HG03575 (cell line): ENCODE measurements around the gene PTPRU.
"Not testable (repeated sequence)": the region's sequence is repeated elsewhere in the genome, so short reads cannot be mapped to it uniquely, and the experiment has no call there.

Source experiments
- ATAC-seq: cut with Tn5 transposase; IDR thresholded peaks from one replicate; pipeline ENCODE4 v1.9.1; 2021; ENCODE audit not compliant: unreplicated experiment, insufficient number of reproducible peaks, low FRiP score; ENCODE audit errors: extremely low read depth

Gene PTPRU

DNA sequence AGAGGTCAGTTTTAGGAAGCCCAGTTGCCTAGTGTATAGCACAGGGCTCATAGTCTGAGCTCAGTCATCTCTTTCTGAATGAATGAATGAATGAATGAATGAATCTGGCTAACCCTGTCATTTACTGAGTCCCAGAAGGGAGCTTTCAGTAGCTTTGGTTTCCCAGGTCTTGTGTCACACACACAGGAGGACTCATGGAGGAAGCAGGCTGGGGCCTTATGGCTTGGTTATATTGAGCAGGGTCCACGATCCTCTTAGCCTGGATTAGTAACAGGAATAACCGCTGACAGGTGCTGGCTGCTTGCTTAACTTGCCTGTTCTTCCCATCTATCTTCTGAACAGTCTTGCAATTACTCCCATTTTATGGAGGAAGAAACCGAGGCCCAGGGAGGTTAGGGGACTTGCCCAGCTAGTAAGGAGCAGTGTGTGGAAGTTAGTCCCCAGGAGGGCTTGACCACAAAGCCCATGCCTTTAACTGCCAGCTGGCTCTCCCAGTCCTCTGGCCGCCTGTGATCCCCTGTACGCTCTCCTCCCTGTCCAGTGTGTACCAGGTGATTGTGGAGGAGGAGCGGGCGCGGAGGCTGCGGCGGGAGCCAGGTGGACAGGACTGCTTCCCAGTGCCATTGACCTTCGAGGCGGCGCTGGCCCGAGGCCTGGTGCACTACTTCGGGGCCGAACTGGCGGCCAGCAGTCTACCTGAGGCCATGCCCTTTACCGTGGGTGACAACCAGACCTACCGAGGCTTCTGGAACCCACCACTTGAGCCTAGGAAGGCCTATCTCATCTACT, 46.0 kb downstream of the PTPRU start:
- no peak for ATAC-seq

DNA sequence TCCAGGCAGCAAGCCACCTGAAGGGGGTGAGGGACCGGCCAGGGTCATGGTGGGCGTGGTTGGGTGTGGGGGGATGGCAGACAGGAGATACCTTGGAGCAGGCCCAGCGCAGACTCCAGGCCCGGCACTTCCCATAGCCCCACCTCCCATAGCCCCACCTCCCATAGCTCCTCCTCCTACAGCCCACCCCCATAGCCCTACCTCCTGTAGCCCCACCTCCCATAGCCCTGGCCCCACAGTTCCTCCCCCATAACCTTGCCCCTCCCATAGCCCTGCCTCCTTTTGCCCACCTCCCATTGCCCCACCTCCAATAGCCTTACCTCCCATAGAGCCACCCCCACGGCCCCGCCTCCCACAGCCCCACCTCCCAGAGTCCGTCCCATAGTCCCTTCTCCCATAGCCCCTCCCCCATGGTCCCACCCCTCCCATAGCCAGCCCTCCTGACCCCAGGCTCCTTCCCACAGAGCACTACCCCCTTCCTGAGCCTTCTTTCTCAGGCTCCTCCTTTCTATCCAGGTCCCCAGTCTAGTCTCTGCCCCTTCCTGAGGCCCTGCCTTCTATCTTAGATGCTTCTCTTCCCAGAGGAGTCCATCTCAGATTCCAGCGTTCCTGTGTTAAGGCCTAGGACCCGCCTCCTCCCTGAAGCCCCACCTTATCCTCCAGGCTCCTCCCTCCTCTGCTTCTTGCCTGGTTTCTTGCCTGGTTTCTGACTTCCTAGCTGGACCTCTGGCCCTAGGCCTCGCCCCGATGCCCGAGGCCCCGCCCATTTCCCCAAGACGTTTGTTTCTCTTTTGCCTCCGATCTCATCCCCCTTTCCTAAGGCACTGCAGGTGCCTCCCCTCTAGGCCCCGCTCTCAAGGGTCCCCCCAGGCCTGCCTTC, 46.8 kb downstream of the PTPRU start:
- ATAC-seq, result no peak

DNA sequence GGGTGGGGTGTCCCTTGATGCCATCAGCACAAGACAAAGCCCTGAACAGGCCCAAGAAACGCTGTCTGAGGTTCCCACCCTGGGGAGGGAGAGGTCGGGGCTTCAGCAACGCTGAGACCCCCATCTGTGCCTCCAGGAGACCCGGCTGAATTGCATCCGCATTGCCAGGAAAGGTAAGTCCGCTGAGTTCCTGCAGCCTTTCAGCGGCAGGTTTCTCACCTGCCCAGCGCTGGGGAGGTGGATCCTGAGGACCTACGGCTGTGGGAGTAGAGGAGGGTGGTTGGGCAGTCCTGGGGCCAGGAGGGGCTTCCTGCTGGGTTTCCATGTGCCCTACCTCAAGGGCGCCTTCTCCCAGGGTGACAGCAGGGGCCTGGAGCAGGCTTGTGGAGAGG, 47.5 kb downstream of the PTPRU start:
- no peak for ATAC-seq

DNA sequence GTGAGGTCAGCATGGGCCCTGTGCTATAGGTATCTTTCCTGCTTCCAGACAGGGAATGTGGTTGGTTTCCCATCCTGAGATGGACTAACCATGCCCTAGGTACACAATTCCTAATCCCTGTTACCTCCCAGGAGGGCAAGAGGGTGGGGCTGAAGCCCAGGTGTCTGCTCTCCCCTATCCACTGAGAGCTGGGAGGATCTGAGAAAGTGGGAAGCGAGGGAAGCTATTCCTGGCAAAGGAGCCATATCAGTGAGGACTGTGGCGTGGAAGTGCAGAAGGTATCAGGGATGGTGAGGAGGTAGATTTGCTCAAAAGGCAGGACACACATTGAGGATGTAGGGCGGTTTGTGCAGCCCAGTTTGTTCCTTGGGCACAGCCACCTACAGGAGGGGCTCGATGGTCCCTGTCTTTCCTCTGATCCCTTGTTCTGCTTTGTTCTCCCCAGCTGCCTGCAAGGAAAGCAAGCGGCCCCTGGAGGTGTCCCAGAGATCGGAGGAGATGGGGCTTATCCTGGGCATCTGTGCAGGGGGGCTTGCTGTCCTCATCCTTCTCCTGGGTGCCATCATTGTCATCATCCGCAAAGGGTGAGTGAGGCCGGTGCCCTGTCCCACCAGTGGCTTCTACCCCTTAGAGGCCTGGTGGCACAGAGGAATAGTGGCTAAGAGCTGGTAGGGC, 48.1 kb downstream of the PTPRU start:
- no peak for ATAC-seq

DNA sequence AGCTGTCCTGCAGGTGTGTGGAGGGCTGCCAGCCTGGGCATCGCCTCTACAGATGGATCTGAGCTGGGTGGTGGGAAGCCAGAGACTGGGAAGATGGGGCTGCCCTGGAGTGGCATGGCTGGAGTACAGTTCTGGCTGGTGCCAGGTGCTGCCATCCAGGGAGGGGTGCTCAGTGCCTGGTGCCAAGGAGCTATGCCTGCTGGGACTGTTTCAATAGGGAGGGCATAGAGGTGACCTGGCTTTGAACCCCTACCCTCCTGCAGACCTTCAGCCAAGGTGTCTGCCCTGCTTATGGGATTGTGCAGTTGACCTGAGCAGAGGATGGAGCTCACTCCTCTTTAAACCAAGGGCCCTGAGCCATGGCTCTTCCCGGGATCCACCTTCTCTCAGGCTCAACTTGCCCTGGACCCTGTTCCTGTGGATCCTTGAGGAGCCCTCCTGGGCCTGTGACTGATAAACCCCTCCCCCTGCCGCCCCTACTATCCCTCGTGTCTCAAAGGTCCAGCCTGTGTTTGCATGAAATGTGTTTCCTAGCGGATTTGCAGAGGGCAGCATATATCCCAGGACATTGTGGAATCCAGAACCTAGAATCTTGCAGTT, 48.7 kb downstream of the PTPRU start:
- no peak for ATAC-seq

DNA sequence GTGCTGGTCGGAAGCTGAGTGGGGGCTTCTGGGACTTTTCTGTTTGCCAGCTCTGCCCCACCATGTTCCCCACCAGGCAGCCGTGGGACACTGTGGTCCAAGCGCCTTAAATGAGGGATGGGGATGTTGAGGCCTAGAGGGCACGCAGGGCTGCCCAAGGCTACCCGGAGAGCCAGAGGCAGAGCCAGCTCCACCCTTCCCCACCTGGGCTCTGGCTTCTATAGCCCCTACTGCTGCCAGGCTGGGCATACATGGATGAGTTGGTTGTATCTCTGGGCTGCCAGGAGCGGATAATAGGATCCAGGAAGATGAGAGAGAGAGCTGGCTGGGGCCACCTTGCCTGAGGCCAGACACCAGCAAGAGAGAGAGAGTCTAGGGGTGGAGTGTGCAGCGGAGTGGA, 49.4 kb downstream of the PTPRU start:
- ATAC-seq, result no peak

DNA sequence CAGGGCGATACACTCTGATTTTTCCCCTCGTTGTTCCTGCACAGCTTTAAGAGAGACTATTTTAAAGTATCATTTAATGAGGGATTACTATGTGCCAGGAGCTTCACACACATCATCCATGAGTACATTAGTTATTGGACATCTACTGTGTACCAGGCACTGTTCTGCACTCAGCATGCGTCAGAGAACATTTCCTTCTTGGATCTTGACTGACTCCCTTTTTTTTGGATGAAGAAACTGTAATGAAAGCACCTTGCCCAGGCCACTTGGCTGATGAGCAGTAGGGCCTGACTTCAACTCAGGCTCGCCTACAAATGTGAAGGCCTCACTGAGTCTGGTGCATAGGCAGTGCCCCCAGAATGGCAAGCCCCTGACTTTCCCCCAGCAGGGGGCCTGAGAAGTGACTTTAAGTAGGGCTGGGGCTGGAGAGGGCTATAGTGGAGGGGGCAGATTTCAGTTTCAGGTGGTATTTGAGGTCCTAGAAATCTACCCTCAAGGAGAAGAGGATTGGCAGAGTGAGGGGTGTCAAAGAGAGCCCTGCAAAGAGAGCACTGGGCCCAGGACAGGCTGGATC, 50.0 kb downstream of the PTPRU start:
- ATAC-seq, result no peak

DNA sequence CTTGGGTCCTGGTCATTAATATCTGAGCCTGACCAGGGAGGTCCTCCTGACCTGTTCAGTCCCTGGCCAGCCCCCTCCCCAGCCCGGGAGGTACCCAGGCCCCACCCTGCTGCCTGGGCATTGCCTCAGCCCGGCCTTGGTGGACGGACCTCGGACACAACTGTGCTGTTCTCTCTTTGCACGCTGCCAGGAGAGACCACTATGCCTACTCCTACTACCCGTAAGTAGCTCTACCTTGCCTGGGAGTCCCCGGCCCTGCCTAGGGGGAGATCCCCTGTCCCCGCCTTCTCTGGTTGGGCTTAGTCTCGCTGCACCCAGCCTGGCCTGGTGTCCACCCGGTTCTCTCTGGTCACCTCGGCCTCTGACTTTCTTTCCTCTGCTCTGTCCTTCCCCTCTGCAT, 53.2 kb downstream of the PTPRU start:
- no peak for ATAC-seq

DNA sequence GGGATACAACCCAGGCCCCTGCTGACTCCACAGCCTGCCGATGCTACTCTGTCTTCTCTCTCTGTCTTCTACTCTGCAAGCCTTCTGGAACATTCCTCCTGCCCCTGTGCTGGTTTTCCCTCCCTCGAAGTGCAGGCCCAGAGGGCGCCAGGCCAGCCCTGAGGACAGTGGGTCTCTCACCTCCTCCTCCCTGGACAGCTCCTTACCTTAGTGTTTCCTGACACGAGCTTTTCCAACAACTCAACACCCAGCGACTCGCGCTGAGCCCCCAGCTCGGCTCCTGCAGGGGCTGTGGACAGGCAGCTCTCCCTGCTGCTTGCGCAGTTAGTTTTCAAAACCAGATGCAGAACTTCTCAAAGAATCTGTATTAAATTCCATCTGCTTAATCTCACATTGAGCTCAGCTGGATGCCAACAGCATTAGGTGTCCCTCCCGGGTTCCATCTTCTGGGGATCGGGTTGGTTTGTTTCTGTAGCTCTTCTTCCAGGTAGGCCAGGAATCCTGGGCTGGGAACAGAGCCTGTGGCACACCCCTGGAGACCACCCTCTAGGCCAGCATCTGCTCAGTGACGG, 54.2 kb downstream of the PTPRU start:
- no peak for ATAC-seq

DNA sequence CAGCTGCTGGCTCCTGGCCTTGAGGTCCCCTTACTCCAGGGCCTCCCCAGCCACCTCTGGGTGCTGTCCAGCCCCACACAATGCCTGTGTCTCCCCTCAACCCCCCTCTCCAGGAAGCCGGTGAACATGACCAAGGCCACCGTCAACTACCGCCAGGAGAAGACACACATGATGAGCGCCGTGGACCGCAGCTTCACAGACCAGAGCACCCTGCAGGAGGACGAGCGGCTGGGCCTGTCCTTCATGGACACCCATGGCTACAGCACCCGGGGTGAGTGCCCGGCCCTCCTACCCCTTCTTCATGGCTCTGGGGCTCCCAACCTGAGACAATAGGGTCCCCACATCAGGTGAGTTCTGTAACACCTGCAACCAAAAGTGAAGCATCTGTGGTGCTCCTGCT, 55.4 kb downstream of the PTPRU start:
- ATAC-seq, result no peak

DNA sequence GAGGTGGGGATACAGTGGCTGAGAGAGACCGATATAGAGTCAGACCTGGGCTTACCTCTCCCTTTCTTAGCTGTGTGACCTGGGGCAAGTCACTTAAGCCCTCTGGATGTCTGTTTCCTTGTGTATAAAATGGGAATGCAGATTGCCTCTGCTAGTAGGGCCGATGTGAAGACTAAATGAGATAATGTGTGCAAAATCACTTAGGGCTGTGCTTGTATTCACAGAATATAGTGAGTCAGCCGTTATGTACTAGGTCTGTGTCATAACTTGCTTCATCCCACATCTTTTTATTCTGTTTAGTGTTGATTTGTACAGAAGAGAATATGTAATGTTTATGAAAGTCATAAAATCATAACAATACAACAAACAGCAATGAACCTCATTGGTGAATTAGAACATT, 56.0 kb downstream of the PTPRU start:
- no peak for ATAC-seq

DNA sequence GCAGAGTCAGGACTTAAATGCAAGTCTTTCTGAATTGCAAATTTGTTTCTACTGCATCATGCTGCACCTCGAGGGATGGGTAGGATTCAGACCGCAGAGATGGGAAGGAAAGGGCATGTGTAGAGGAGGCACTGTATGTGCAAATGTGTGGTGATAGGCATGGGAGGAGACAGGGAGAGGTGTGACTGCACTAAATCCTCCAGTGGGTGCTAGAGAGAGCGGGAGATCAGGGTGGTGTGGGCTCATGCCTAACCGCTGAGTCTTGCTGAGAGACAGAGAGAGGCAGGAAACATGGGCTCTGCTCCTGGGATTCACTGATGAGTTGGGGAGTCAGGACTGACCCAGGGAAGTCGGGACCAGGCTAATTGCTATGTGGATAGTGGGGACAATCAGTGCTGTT, 61.1 kb downstream of the PTPRU start:
- no peak for ATAC-seq

DNA sequence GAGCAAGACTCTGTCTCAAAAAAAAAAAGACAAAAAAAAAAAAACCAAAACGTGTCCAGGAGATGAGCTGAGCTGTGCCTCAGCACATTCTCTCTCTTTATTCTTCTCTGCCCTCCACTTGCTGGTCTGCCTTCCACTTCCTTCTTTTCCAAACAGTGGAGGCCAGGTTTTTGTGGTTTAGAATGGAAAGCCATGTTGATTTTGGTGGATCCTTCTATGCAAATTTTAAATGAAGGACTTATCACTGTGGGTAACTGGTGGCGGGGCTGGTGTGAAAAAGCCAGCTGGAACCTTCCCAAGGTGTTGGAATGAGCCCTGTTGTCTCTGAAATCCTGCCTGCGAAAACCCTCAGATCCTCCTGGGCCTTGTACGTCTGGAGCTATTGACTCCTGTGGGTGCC, 61.9 kb downstream of the PTPRU start:
- ATAC-seq, result no peak

DNA sequence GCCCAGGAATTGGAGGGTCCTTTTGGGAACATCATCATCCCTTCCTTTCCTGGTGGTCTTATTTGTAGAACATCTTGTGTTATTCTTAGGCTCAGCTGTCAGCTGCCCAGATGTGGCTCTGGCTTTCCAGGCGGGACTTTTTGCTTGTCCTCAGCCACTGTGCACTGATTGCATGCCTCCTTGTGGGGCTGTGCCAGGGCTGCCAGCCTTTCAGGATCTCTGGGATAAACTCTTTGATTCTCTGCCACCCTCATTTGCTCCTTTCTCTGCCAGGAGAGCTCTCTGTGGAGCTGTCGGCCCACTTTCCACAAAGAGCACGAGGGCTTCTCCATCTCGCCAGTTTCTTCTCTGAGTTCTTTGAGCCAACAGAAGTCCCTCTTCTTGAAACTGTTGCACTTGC, 63.1 kb downstream of the PTPRU start:
- ATAC-seq, result no peak

DNA sequence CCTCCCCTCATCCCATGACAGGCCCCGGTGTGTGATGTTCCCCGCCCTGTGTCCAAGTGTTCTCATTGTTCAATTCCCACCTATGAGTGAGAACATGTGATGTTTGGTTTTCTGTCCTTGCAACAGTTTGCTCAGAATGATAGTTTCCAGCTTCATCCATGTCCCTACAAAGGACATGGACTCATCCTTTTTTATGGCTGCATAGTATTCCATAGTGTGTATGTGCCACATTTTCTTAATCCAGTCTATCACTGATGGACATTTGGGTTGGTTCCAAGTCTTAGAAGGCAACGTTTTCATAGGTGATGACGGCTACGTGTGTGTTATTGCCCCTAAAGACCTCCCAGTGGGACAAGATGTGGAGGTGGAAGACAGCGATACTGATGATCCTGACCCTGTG, 65.4 kb downstream of the PTPRU start:
- ATAC-seq, result not testable (repeated sequence)

DNA sequence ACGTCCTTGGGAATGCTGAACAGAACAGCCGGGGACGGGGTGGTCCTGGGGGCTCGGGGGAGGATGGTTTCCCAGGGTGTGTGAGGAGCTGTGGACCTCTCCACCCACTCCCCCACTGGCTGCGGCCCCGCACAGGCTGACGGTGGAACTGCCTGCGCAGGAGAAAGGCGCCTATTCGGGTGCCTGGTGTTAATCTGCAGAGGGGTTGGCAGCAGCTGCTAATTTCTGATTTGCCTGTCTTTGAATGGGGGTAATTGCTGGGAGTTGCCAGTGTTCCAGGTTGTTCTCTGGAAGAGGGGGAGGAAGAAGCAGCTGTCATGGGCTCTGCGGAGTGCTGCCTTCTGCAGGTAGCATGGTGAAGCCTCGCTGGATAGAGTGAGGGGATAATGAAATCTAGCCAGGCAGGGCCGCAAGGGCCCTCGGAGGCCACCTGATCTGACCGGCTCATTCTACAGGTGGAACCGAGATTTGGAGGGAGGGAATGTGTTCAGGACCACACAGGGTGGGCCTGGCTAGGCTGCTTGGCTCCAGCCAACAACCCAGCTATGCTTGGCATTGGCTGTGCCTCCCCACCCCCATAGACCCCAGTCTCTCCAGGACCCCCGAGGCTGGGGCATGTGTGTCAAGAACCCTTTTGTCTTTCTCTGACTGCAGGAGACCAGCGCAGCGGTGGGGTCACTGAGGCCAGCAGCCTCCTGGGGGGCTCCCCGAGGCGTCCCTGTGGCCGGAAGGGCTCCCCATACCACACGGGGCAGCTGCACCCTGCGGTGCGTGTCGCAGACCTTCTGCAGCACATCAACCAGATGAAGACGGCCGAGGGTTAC, 67.1 kb downstream of the PTPRU start:
- no peak for ATAC-seq

DNA sequence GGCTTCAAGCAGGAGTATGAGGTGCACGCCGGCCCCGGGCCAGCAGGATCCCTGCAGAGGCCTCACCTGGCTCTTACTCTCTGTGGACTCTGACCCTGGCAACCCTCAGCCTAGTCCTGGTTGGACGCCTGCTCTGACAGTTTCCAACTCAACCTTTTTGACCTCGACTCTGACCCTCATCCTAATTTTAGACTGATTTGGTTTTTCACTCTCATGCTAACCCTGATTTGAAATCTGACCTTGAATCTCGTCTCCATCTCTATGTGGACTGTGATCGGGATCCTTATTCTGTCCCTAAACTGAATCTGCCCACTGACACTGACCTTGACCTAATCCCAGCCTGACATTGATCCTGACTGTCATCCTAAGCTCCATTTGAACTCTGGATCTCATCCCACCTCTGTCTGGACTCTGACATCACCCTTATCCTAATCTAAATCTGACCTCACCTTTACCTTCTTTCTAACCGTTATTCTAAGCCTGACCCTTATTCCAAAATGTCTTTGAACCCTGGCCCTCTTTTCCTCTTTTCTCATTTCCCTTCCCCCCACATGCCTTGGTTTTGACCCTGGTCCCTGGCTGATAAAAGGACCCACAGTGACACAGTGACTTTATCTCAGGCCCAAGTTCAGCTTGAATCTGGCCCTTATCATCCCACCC, 67.8 kb downstream of the PTPRU start:
- no peak for ATAC-seq

DNA sequence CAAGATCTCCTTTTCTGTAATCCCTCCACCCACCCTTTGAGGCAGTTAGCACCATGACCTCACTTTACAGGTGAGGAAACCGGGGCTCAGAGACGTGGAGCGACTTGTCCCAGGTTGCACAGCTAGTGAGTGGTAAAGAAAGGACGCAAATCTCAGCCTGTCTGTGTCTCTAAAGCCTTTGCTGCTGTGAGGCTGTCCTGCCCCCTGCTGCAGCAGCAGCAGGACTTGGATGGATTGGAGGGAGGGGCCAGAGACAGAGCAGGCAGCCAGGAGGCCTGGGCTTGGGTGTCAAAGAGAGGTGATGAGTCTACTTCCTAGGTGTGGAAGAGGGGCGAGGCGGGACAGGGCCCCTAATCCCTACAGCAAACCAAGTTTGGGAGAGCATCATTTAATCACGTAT, 69.6 kb downstream of the PTPRU start:
- ATAC-seq, result no peak
